ENCODE data around the gene UBXN7.

GRCh38 chr3:196398782-196399181, 33.4 kb downstream of the UBXN7 start:
- TF ChIP-seq CTCF (IDR thresholded peaks at IDR 0.05): no peak
- no peak for TF ChIP-seq POLR2A (IDR thresholded peaks at IDR 0.05)
- no peak for TF ChIP-seq POLR2AphosphoS5 (IDR thresholded peaks at IDR 0.05)
- TF ChIP-seq EP300 (IDR thresholded peaks at IDR 0.05; ENCODE audit: low read depth): no peak

All from transverse colon (tissue), 4 donors.